ENCODE measurements around the gene DNAH10. TPM values are rescaled to one million over a fixed set of nuclear protein-coding genes. Genes with fewer than 3 reads are reported as not detected.

Gene DNAH10
- total and polyA plus RNA-seq, 2 of the 13 experiments (the other 11 are each of a cell fraction or from before 2014, with no cell fraction given) = 0.01 to 0.02 TPM

GRCh38 chr12:123958876-123959275, 196.8 kb downstream of the DNAH10 start (continued):
- TF ChIP-seq RERE (CRISPR knock-in tag; IDR thresholded peaks at IDR 0.05; ENCODE audit: low read depth) (no peak), ESRRA (CRISPR knock-in tag; IDR thresholded peaks at IDR 0.05; ENCODE audit: low read depth) (no peak), CBX2 (IDR thresholded peaks at IDR 0.05; ENCODE audit: low read depth, low read length) (no peak), CBX2 (CRISPR knock-in tag; IDR thresholded peaks at IDR 0.05; ENCODE audit: low read depth) (no peak)

- in situ Hi-C loops (cut with HindIII; ENCODE audit: extremely low pct_ligation_motif_present, low pct_unique_long_range_greater_than_20kb) (no loop called here), intact Hi-C loops (cut with micrococcal nuclease; ENCODE audit: unreplicated experiment) (no loop called here)
- Histone ChIP-seq H3K4me1 (ENCODE audit: insufficient read depth, low read length) (no peaks in the 10 kb centered on the region), H3K4me3 (replicated peaks in 1 of 3; ENCODE audit: insufficient read depth in 1 of 3, low read depth in 2 of 3, low read length in 3 of 3) (no peak overlapping the region), H3K27me3 (ENCODE audit: control insufficient read depth in 1 of 2, insufficient read depth in 2 of 2, low read length in 2 of 2) (no peaks in the 10 kb centered on the region), H3K9me3 (ENCODE audit: low read length) (no peaks in the 10 kb centered on the region), H2AFZ (ENCODE audit: low read length) (no peak overlapping the region), H3K9ac (ENCODE audit: insufficient read depth, low read depth, low read length) (no peak overlapping the region), H3K4me2 (ENCODE audit: low read depth, low read length) (no peak overlapping the region), H4K20me1 (ENCODE audit: insufficient read depth, low read length) (no peaks in the 10 kb centered on the region), H3K36me3 (replicated peaks in 1 of 2; ENCODE audit: control insufficient read depth in 1 of 2, insufficient read depth in 2 of 2, low read length in 2 of 2) (no peaks in the 10 kb centered on the region), H3K27ac (ENCODE audit: extremely low read length, insufficient read depth, low read length) (no peak overlapping the region), H3K79me2 (ENCODE audit: insufficient read depth, low read length) (no peaks in the 10 kb centered on the region)
- DNase-seq (ENCODE audit: low spot score) (no peak), ATAC-seq (no peak), FAIRE-seq (no peak)
- POLR2A ChIA-PET = no interaction called here
- CTCF ChIA-PET (ENCODE audit: low intra/inter-chr PET ratio, low total read pairs) = no interaction called here
- TF ChIP-seq CCDC6 (CRISPR knock-in tag; IDR thresholded peaks at IDR 0.05) (no peak), ZNF383 (CRISPR knock-in tag; IDR thresholded peaks at IDR 0.05; ENCODE audit: borderline replicate concordance) (no peak), CAMTA2 (CRISPR knock-in tag; IDR thresholded peaks at IDR 0.05; ENCODE audit: borderline replicate concordance) (no peak), NR2F1 (CRISPR knock-in tag; IDR thresholded peaks at IDR 0.05) (no peak), KDM2A (CRISPR knock-in tag; IDR thresholded peaks at IDR 0.05; ENCODE audit: borderline replicate concordance, low read depth) (no peak), SIX1 (CRISPR knock-in tag; IDR thresholded peaks at IDR 0.05; ENCODE audit: borderline replicate concordance) (no peak), EZH2 (conservative IDR thresholded peaks at IDR 0.05; ENCODE audit: low read depth, low read length) (no peak)
- BruUV-seq (replicated peaks) = no TSS peak
- 92% methylated on average over 9 of the region's 9 CpGs for WGBS (ENCODE audit: low lambda C conversion rate)
Measured at GRCh38 chr12:123960029-123960735, 198.1 kb downstream of the DNAH10 start.
